CD8-positive, alpha-beta memory T cell (primary cell): ENCODE data around the gene GGA2. TPM values are rescaled to one million over a fixed set of nuclear protein-coding genes. Genes with fewer than 3 reads are reported as not detected.
A peak's percentile ranks its signal among the peaks of the same experiment; 100 is the strongest.
"Not testable (repeated sequence)": the region's sequence is repeated elsewhere in the genome, so short reads cannot be mapped to it uniquely, and the experiment has no call there.

ENCODE experiments used
- CTCF ChIA-PET: fragments of 350-600 bp; sonication (Branson Sonifier 250); formaldehyde crosslinking; loops from one replicate; lab custom pipeline; 2021; ENCODE audit warnings: antibody characterized with exemption; lab: Charles Lee
- POLR2A ChIA-PET: fragments of 350-600 bp; sonication (Branson Sonifier 250); formaldehyde crosslinking; loops from one replicate; lab custom pipeline; 2021; ENCODE audit warnings: antibody characterized with exemption; lab: Charles Lee
- DNase-seq, 5 donors: peaks; one replicate each; pipeline versions ENCODE4 v3.0.0 to v3.0.0-alpha.2; 2020 to 2022; ENCODE audit warnings: mixed read lengths in 1 of 5
- H3K27ac ChIP-seq: one replicate; pipeline ENCODE4 v1.7.0; 2013; ENCODE audit warnings: low read depth, mild to moderate bottlenecking, low read length, moderate library complexity
- H3K27me3 ChIP-seq: 2 replicates; pipeline ENCODE4 v1.7.0; 2013; ENCODE audit warnings: low read length, mild to moderate bottlenecking; ENCODE audit not compliant: insufficient read depth, poor library complexity, severe bottlenecking
- H3K36me3 ChIP-seq: 2 replicates; pipeline ENCODE4 v1.7.0; 2013; ENCODE audit warnings: mild to moderate bottlenecking, low read length, moderate library complexity; ENCODE audit not compliant: insufficient read depth
- H3K4me1 ChIP-seq: 2 replicates; pipeline ENCODE4 v1.7.0; 2013; ENCODE audit warnings: mild to moderate bottlenecking, low read length, moderate library complexity; ENCODE audit not compliant: insufficient read depth
- H3K4me3 ChIP-seq: 2 replicates; pipeline ENCODE4 v1.7.0; 2013; ENCODE audit warnings: mild to moderate bottlenecking, low read length
- H3K9me3 ChIP-seq: 2 replicates; pipeline ENCODE4 v1.7.0; 2013; ENCODE audit warnings: mild to moderate bottlenecking, low read length
- H3K27ac Mint-ChIP-seq, 8 donors: one replicate each; pipeline ENCODE4 v1.8.0; 2020 to 2021; ENCODE audit warnings: mixed read lengths in 8 of 8, mild to moderate bottlenecking in 6 of 8, inconsistent platforms in 3 of 8, moderate library complexity in 3 of 8
- H3K27me3 Mint-ChIP-seq, 2 donors: one replicate each; pipeline ENCODE4 v1.8.0; 2020 to 2021; ENCODE audit warnings: mixed read lengths in 2 of 2, mild to moderate bottlenecking in 1 of 2, moderate library complexity in 1 of 2
- H3K36me3 Mint-ChIP-seq, 3 donors: one replicate each; pipeline ENCODE4 v1.8.0; 2020 to 2021; ENCODE audit warnings: mixed read lengths in 3 of 3, inconsistent platforms in 1 of 3, mild to moderate bottlenecking in 1 of 3
- H3K4me1 Mint-ChIP-seq, 3 donors: one replicate each; pipeline ENCODE4 v1.8.0; 2020 to 2021; ENCODE audit warnings: mixed read lengths in 3 of 3, inconsistent platforms in 1 of 3, mild to moderate bottlenecking in 1 of 3
- H3K4me3 Mint-ChIP-seq, 7 donors: one replicate each; pipeline ENCODE4 v1.8.0; 2020 to 2021; ENCODE audit warnings: mixed read lengths in 7 of 7, mild to moderate bottlenecking in 6 of 7, moderate library complexity in 4 of 7, inconsistent platforms in 2 of 7
- H3K9me3 Mint-ChIP-seq, 5 donors: one replicate each; pipeline ENCODE4 v1.8.0; 2020 to 2022; ENCODE audit warnings: mixed read lengths in 5 of 5, mild to moderate bottlenecking in 3 of 5, moderate library complexity in 2 of 5, inconsistent platforms in 1 of 5
- polyA plus RNA-seq: library from polyadenylated mRNA; unstranded; fragments of 300-500 nt; fragmentation: Illumina TruSeq; gene quantifications from one replicate; pipeline ENCODE4 v1.2.3, GENCODE V29; 2021
- total RNA-seq, 2 experiments: library from RNA; stranded (reverse); gene quantifications; one replicate each; pipeline ENCODE4 v1.2.3, GENCODE V29; 2021

Gene GGA2
- total and polyA plus RNA-seq, 3 experiments from 2014 or later: 52.3 to 70.1 (median 63.5) TPM

- ChIA-PET CTCF (interaction anchor here (1.4 kb wide), 1 partner anchor 14 kb away, joined by 3 read pairs; no protein-coding TSS in a partner anchor), POLR2A (interaction anchor here (0.7 to 1.0 kb wide), 3 partner anchors 9 to 149 kb away, joined by 3 to 6 read pairs (median 3); no protein-coding TSS in a partner anchor)
- Mint-ChIP-seq H3K9me3 (no peaks in the 10 kb centered on the region), H3K36me3 (peaks cover 15 to 93% (median 26%) of the 10 kb centered on the region in 3 donors), H3K27me3 (no peaks in the 10 kb centered on the region), H3K27ac (peak overlapping the region in 3 of 8 donors; percentile 11 to 79 (median 36)), H3K4me3 (no peak overlapping the region), H3K4me1 (peaks cover 3 to 12% (median 3%) of the 10 kb centered on the region in 3 donors)
- Histone ChIP-seq H3K27ac (no peak overlapping the region), H3K36me3 (peaks cover 71% of the 10 kb centered on the region), H3K4me1 (peaks cover under 1% of the 10 kb centered on the region), H3K9me3 (no peaks in the 10 kb centered on the region), H3K4me3 (no peak overlapping the region), H3K27me3 (no peaks in the 10 kb centered on the region)
- DNase-seq: no peak
These were observed 18.6 kb downstream of the GGA2 start for GRCh38 chr16:23491490-23492391.

GRCh38 chr16:23486480-23486879 lies 23.8 kb downstream of the GGA2 start:
- peak overlapping the region in 6 of 8 donors; percentile 30 to 98 (median 65) for H3K27ac Mint-ChIP-seq
- H3K4me3 ChIP-seq: no peak overlapping the region
- no peaks in the 10 kb centered on the region for H3K27me3 ChIP-seq
- peaks cover 13% of the 10 kb centered on the region for H3K4me1 ChIP-seq
- ChIA-PET CTCF (interaction anchor here (0.6 to 2.9 kb wide), 2 partner anchors 51 to 72 kb away, joined by 3 to 7 read pairs; no protein-coding TSS in a partner anchor), POLR2A (no interaction called here)
- H3K36me3 Mint-ChIP-seq: peaks cover 9 to 91% (median 25%) of the 10 kb centered on the region in 3 donors
- H3K4me1 Mint-ChIP-seq: peaks cover 18 to 32% (median 19%) of the 10 kb centered on the region in 3 donors
- peaks cover 51% of the 10 kb centered on the region for H3K36me3 ChIP-seq
- H3K27me3 Mint-ChIP-seq: no peaks in the 10 kb centered on the region
- H3K9me3 Mint-ChIP-seq: no peaks in the 10 kb centered on the region
- DNase-seq: no peak
- no peaks in the 10 kb centered on the region for H3K9me3 ChIP-seq
- H3K4me3 Mint-ChIP-seq: peak overlapping the region in 1 of 7 donors; percentile 6
- no peak overlapping the region for H3K27ac ChIP-seq

- Histone ChIP-seq H3K4me3 (no peak overlapping the region), H3K27me3 (no peaks in the 10 kb centered on the region), H3K27ac (no peak overlapping the region), H3K4me1 (peaks cover 13% of the 10 kb centered on the region), H3K36me3 (peaks cover 54% of the 10 kb centered on the region), H3K9me3 (no peaks in the 10 kb centered on the region)
- Mint-ChIP-seq H3K27me3 (no peaks in the 10 kb centered on the region), H3K36me3 (peaks cover 6 to 91% (median 24%) of the 10 kb centered on the region in 3 donors), H3K9me3 (no peaks in the 10 kb centered on the region), H3K4me1 (peaks cover 18 to 32% (median 19%) of the 10 kb centered on the region in 3 donors), H3K27ac (peak overlapping the region in 6 of 8 donors; percentile 29 to 98 (median 64)), H3K4me3 (no peak overlapping the region)
- no peak for DNase-seq
- CTCF ChIA-PET: interaction anchor here (0.8 to 2.9 kb wide), 3 partner anchors 44 to 96 kb away, joined by 3 to 7 read pairs (median 3); no protein-coding TSS in a partner anchor
- POLR2A ChIA-PET: no interaction called here
These were observed 24.5 kb downstream of the GGA2 start for GRCh38 chr16:23485841-23486240.

GRCh38 chr16:23485257-23485614 lies 25.1 kb downstream of the GGA2 start:
- DNase-seq: no peak
- peaks cover 18 to 32% (median 19%) of the 10 kb centered on the region in 3 donors for H3K4me1 Mint-ChIP-seq
- H3K9me3 ChIP-seq: no peaks in the 10 kb centered on the region
- no peaks in the 10 kb centered on the region for H3K27me3 ChIP-seq
- H3K36me3 Mint-ChIP-seq: peaks cover 3 to 94% (median 22%) of the 10 kb centered on the region in 3 donors
- H3K27ac ChIP-seq: no peak overlapping the region
- no peaks in the 10 kb centered on the region for H3K27me3 Mint-ChIP-seq
- ChIA-PET CTCF (interaction anchor here (0.8 to 2.9 kb wide), 3 partner anchors 45 to 96 kb away, joined by 3 to 7 read pairs (median 3); no protein-coding TSS in a partner anchor), POLR2A (no interaction called here)
- no peak overlapping the region for H3K4me3 Mint-ChIP-seq
- peaks cover 56% of the 10 kb centered on the region for H3K36me3 ChIP-seq
- H3K27ac Mint-ChIP-seq: peak overlapping the region in 6 of 8 donors; percentile 1 to 98 (median 91)
- no peaks in the 10 kb centered on the region for H3K9me3 Mint-ChIP-seq
- H3K4me1 ChIP-seq: peaks cover 13% of the 10 kb centered on the region
- no peak overlapping the region for H3K4me3 ChIP-seq

GRCh38 chr16:23484510-23485256 lies 25.6 kb downstream of the GGA2 start:
- ChIA-PET POLR2A (no interaction called here), CTCF (interaction anchor here (1.5 to 2.9 kb wide), 2 partner anchors 45 to 49 kb away, joined by 3 to 7 read pairs; no protein-coding TSS in a partner anchor)
- DNase-seq: no peak
- Mint-ChIP-seq H3K4me1 (peaks cover 18 to 32% (median 19%) of the 10 kb centered on the region in 3 donors), H3K27me3 (no peaks in the 10 kb centered on the region), H3K36me3 (peaks cover 7 to 94% (median 21%) of the 10 kb centered on the region in 3 donors), H3K9me3 (no peaks in the 10 kb centered on the region), H3K27ac (peak overlapping the region; percentile 50 to 100 (median 91)), H3K4me3 (peak overlapping the region in 3 of 7 donors; percentile 29 to 54 (median 46))
- Histone ChIP-seq H3K4me3 (no peak overlapping the region), H3K9me3 (no peaks in the 10 kb centered on the region), H3K27ac (no peak overlapping the region), H3K27me3 (no peaks in the 10 kb centered on the region), H3K4me1 (peaks cover 13% of the 10 kb centered on the region), H3K36me3 (peaks cover 56% of the 10 kb centered on the region)

- ChIA-PET POLR2A (interaction anchor here (1.9 kb wide), 1 partner anchor 21 kb away, joined by 11 read pairs; no protein-coding TSS in a partner anchor), CTCF (interaction anchor here (1.4 to 1.6 kb wide), 2 partner anchors 23 to 49 kb away, joined by 4 to 6 read pairs; no protein-coding TSS in a partner anchor)
- H3K4me3 ChIP-seq, H3K27me3 Mint-ChIP-seq, H3K27me3 ChIP-seq, H3K9me3 Mint-ChIP-seq, H3K9me3 ChIP-seq: not testable (repeated sequence)
- peak overlapping the region; percentile 92 to 100 (median 99) for H3K27ac Mint-ChIP-seq
- DNase-seq: peak; percentile 8 to 70 (median 12)
- H3K36me3 ChIP-seq: peaks cover 62% of the 10 kb centered on the region
- H3K4me1 Mint-ChIP-seq: peaks cover 18 to 32% (median 19%) of the 10 kb centered on the region in 3 donors
- H3K27ac ChIP-seq: peak overlapping the region; percentile 82
- H3K4me1 ChIP-seq: peaks cover 13% of the 10 kb centered on the region
- peak overlapping the region; percentile 49 to 89 (median 77) for H3K4me3 Mint-ChIP-seq
- H3K36me3 Mint-ChIP-seq: peaks cover 13 to 94% (median 20%) of the 10 kb centered on the region in 3 donors
These were observed 26.8 kb downstream of the GGA2 start for GRCh38 chr16:23483492-23483891.

- peak; percentile 23 to 91 (median 74) for DNase-seq
- POLR2A ChIA-PET: interaction anchor here (0.5 to 1.9 kb wide), 4 partner anchors 8 to 67 kb away, joined by 3 to 11 read pairs (median 5); partner anchors contain the start of gene GGA2
- H3K27ac Mint-ChIP-seq: peak overlapping the region; percentile 92 to 100 (median 99)
These were observed 27.5 kb downstream of the GGA2 start for GRCh38 chr16:23482778-23483177.

More at GRCh38 chr16:23482778-23483177, 27.5 kb downstream of the GGA2 start:
- peaks cover 58% of the 10 kb centered on the region for H3K36me3 ChIP-seq
- Mint-ChIP-seq H3K4me3 (peak overlapping the region; percentile 49 to 89 (median 77)), H3K4me1 (peaks cover 18 to 32% (median 19%) of the 10 kb centered on the region in 3 donors), H3K9me3 (no peaks in the 10 kb centered on the region), H3K36me3 (peaks cover 13 to 93% (median 20%) of the 10 kb centered on the region in 3 donors), H3K27me3 (no peaks in the 10 kb centered on the region)
- no peaks in the 10 kb centered on the region for H3K27me3 ChIP-seq
- no peaks in the 10 kb centered on the region for H3K9me3 ChIP-seq
- CTCF ChIA-PET: interaction anchor here (0.6 to 1.6 kb wide), 4 partner anchors 15 to 49 kb away, joined by 3 to 6 read pairs (median 4); no protein-coding TSS in a partner anchor
- H3K4me3 ChIP-seq: no peak overlapping the region
- peaks cover 13% of the 10 kb centered on the region for H3K4me1 ChIP-seq
- peak overlapping the region; percentile 82 for H3K27ac ChIP-seq
